Esophagus squamous epithelium (tissue), 4 donors: ENCODE data around the gene TRAPPC1.

Source experiments
- CTCF ChIP-seq, 6 experiments: fragments of 450-650 bp in 4 of 6; fragments of 200-600 bp in 2 of 6; sonication (generic) in 2 of 6; IDR thresholded peaks; one replicate each; pipeline ENCODE4 v1.5.1; 2016 to 2019; ENCODE audit warnings: antibody characterized with exemption in 6 of 6, mild to moderate bottlenecking in 4 of 6, moderate library complexity in 4 of 6
- POLR2A ChIP-seq, 4 donors: fragments of 450-650 bp; IDR thresholded peaks; one replicate each; pipeline ENCODE4 v1.6.1; 2017; ENCODE audit warnings: antibody characterized with exemption in 4 of 4, mild to moderate bottlenecking in 4 of 4, moderate library complexity in 3 of 4

- TF ChIP-seq CTCF (IDR thresholded peaks at IDR 0.05), result no peak
- TF ChIP-seq POLR2A (IDR thresholded peaks at IDR 0.05), result no peak
Measured at GRCh38 chr17:7945651-7946050, 13.9 kb upstream of the TRAPPC1 start.
